Transverse colon (tissue), 4 donors: ENCODE measurements around the gene LAMA2.

Source experiments
- CTCF ChIP-seq, 5 experiments: fragments of 200-600 bp in 3 of 5; fragments of 450-650 bp in 2 of 5; sonication (generic) in 3 of 5; IDR thresholded peaks; 1 replicate in 2 of 5; 2 replicates in 3 of 5; pipeline ENCODE4 v1.5.1; 2016 to 2017; ENCODE audit warnings: antibody characterized with exemption in 5 of 5, inconsistent platforms in 3 of 5, mild to moderate bottlenecking in 2 of 5, moderate library complexity in 1 of 5
- POLR2A ChIP-seq: fragments of 450-650 bp; IDR thresholded peaks from one replicate; pipeline ENCODE4 v1.6.1; 2016; ENCODE audit warnings: antibody characterized with exemption, mild to moderate bottlenecking, moderate library complexity
- POLR2AphosphoS5 ChIP-seq, 3 donors: sonication (generic); formaldehyde crosslinking; IDR thresholded peaks; one replicate each; pipeline ENCODE4 v1.6.1; 2016; ENCODE audit warnings: antibody characterized with exemption in 3 of 3

- no peak for TF ChIP-seq POLR2A
- TF ChIP-seq CTCF (IDR thresholded peaks at IDR 0.05): no peak
- TF ChIP-seq POLR2AphosphoS5 (IDR thresholded peaks at IDR 0.05): peak in 2 of 3 donors; percentile 32 to 44
Observed at GRCh38 chr6:129138739-129139405, 255.9 kb downstream of the LAMA2 start.
